Stimulated activated CD8-positive, alpha-beta memory T cell treated with anti-CD3 and anti-CD28 coated beads, Interleukin-12 subunit alpha, Interleukin-12 subunit beta, amount 100 ng/mL, for 24 hours (primary cell): Measurements from ENCODE around the gene FANK1.

ENCODE experiments used
- DNase-seq: peaks from one replicate; pipeline ENCODE4 v3.0.0-alpha.2; 2020; ENCODE audit errors: extremely low read depth

The FANK1 gene

DNA sequence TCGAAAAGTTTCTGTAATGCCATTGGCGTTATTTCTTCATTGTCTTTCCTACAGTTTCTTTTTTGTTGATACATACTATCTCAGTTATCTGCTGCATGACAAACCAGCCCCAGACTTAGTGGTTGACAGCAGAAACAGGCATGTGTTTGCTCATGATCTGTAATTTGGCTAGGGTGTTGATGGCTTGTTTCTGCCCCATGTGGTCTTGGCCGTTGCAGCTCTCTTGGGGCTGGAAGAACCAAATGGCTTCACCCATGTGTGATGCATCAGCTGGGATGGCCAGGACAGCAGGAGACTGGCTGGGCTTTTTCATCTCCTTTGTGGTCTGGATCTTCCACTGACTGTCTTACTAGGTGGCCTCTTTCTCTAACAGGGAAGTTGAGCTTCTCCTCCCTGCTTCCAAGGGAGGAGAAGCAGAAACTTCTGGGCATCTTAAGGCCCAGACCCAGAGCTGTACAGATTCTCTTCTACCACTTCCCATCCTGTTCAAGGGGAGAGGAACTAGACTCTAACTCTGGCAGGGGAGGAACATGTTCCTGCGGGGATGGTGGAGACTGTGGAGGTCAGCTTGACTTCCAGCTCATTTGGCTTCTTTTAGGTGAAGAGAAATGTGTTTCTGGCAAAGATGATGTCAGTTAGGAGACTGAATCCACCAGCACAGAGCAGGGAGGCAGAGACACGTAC is 89.3 kb downstream of the FANK1 start:
- DNase-seq = no peak

GRCh38 chr10:125989791-125990190 is 93.4 kb downstream of the FANK1 start:
- no peak for DNase-seq

DNA sequence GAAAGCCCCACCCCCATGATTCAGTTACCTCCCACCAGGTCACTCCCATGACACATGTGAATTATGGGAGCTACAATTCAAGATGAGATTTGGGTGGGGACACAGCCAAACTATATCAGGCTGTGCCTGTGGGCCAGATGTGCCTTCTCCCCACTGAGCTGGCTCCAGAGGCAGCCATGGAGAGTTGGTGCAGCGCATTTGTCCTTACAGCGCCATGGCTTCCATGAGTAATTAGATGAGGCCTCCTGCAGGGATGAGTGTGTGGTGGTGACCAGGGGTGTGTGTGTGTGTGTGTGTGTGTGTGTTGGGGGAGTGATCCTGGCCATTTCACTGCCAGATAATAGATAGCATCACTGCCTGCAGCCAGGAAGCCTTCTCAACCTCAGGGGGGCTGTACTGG is 94.6 kb downstream of the FANK1 start:
- DNase-seq = no peak

GRCh38 chr10:125991392-125991791 is 95.0 kb downstream of the FANK1 start:
- DNase-seq = no peak

DNA sequence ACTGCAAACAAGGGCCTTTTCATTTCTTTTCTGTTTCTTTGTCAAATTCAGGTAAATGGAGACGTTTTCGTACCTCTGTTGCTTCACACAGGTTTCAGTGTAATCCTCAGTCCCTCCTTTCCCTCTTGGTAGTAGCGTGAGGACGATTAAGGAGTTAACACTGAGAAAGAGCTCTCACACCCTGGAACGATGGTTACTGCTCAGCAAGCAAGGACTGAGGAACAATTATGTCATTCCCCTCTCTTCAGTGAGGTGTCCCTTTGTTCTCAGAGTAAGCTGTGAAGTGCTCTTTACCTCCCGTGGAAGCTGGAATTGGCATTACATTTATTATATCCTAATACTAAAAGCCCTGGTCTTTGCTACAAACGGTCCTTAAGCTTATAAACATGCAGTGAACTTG is 95.9 kb downstream of the FANK1 start:
- no peak for DNase-seq

DNA sequence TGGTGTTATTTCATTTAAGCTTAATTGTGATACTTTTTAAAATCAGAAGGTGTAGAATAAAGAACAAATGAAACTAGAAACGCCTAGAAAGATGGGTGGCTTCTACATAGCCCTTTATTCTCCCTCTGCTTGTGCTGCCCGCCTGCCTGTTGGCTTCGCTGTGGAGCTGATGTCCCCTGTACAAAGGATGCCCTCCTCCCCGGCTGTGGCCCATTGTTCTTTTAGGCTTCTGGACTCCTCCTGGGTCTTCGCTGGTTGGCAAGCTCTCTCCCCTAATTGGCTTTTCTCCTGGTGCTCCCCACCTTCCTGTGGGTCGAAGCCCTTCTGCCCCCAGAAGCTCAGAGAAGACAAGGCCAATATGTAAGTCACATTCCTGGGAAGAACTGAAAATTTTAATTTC is 98.2 kb downstream of the FANK1 start:
- no peak for DNase-seq

DNA sequence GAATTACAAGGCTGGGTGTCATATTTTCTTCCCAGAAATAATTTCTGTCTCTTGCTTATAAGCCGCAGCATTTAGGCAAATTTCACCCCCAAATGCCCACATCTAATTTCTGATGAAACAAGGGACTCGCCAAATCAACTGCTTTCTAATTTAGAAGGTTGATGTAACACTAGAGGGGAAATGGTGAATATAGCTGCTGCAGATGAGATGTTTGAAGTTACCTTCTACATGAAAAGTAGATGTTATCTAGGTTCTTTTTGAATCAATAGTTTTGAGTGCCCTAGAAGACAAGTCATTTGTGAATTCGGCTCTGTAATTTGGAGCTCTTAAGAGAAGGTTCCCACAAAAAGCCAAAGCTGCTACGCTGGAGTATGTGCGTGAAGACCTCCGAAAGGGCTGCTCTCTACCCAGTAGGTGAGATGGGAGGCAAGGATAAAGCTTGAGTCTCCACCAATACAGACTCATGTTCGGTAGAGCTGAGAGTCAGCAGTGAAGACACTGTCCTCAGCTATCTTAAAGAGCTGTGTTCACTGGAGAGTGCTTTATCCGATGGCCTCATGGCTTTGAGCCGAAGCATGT is 99.5 kb downstream of the FANK1 start:
- DNase-seq = no peak

DNA sequence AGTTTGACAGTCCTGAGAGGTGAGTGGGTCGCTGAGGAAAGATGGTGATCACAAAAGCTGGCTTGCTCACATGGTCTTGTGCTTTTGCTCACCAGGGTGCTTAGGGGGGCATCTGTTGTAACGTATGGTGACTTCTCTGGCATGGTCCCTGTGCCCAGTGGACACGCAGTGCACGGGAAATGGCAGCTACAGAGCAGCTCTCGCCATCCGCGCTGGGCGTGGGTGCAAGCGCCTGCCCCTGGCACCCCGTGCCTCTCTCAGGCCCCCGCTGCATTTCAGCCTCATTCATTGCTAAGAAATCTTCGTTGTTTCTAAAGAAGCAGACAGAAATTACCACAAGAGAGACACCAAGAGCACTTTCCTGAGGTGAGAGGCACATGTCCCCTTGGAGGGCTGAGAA is 101.2 kb downstream of the FANK1 start:
- no peak for DNase-seq

DNA sequence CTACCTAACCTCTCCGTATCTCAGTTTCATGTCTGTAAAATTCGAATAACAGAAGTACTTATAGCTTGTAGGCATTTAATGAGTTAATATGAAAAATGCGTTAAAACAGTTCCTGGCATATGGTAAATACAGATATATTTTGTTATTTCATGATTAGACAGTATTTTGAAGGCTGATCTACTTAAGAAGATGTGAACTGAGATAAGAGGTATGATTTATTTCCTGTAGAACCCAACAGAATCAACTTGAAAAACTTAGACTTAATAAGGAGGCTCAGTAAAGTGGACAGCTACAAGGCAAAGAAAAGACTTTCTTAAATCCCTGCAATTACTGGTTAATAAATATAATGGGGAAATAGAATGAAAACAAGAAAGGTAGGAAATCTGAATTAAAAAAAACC is 103.3 kb downstream of the FANK1 start:
- no peak for DNase-seq

DNA sequence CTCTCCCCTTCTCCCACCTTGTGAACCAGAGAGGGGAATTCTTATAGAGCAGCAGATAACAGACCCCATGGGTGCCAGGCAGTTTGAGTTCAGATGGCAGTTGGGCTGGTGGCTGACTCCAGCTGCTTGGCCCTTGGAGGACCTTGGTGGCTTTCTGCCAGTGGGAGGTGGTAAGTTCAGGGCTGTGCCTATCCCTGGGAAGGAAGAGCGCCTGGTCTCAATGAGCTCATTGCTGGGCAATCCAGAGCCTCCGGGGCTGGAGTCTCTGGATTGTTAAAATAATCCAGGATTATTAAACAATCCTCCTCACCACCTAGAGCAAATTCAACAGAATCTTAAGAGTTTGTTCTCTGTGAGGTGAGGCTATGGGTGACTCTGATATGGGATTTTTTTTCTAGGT is 105.2 kb downstream of the FANK1 start:
- no peak for DNase-seq

DNA sequence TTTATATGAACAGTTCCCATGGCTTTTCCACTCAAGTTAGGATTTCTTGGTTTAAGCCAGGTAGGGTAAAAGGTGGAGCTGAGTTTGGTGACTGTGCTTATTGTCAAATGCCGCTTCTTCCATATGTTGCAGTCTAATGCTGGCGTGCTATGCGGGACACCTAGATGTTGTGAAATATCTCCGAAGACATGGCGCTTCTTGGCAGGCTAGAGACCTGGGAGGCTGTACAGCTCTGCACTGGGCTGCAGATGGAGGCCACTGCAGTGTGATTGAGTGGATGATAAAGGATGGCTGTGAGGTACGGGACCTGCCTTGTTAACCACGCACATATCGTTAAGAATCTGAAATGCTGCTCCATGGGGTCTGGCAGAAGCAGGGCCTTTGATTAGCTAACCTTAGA is 108.4 kb downstream of the FANK1 start:
- no peak for DNase-seq

DNA sequence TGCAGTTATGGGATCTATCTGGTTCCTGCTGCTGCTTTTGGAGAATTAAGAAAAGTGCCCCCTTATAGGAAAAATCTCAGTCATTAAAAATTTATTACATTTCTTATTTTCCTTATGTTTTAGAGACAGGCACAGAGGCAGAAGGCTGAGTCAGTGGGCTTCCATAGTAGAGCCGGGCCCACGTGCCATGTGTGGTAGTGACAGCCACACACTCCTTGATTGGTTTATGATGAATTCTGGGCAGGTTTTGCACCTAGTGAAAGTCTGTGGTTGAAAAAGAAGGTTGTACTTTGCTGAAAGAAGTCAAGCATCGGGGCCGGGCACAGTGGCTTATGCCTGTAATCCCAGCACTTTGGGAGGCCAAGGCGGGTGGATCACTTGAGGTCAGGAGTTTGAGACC is 109.9 kb downstream of the FANK1 start:
- no peak for DNase-seq

DNA sequence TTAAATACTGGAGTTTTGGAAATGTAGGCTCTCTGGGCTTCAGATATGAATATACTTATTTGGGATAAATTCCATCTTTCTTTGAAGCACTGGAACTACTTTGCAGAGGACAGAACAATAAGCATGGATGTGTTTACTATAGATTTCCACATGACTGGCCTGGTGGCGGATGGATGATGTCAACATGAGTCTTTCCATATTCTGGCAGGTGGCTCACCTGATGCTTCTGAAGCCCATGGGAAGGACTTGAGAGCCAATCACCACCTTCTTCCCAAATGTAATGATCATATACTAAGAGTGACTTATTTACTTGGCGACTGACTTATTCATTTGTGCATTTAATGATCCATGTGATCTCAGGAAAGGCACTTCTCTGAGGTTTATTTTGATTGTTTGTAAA is 110.5 kb downstream of the FANK1 start:
- no peak for DNase-seq

GRCh38 chr10:126009650-126010049 is 113.3 kb downstream of the FANK1 start:
- DNase-seq = no peak

GRCh38 chr10:126011995-126012394 is 115.6 kb downstream of the FANK1 start:
- no peak for DNase-seq

GRCh38 chr10:126012485-126012884 is 116.1 kb downstream of the FANK1 start:
- no peak for DNase-seq

DNA sequence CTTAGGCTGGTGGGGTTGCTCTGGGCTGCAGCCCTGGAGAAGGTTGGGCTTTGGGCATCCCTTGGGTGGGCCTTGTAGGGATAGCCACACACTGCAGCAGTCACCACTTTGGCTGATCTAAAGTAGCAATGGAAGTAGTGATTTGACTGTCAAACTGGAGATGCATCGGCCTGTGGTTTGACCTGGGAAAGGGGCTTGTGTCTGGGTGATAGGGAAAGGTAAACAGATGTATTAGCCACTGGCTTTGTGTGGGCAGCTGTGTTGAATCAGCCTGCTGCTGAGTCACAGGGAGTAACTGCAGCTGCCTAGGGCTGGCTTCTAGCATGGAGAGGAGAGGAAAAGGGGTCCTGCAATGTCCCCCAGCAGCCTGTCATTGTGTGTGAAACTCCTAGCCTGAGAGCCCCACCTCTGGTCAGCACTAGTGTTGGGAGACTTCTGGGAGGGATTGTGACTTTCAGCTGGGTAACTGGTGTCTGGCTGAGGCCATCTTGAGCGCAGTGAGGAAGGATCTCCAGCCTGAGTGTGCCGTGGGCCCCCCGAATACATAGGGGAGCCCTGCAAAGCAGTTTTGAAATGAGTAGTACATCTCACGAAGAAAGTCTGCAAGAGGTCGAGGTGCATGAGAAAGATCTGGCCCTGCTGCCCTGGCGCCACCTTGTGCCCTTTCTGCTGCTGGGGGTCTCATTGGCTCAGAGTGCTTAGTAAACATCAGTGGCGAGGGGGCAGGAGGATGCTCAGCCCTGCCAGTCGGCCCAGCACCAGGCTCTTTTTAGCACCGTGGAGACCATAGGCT is 117.3 kb downstream of the FANK1 start:
- no peak for DNase-seq

DNA sequence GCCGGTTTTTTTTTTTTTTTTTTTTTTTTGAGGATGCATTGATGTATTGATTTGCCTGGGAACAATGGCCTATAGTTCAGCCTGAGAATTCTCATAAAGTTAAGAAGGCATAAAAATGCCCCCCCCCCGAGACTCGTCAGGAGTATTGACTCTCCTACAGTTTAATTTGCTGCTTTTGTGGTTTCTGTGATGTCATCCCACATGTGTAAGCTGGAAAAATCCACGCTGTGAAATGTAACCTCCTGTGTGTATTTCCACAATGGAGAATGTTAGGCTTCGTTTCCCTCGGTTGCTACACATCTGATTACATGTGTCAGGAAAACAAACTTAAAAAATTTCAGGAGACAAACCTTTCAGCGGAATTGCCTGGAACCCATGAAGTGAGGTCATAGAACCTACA is 117.9 kb downstream of the FANK1 start:
- DNase-seq = no peak

- DNase-seq = no peak
Observed at GRCh38 chr10:126015413-126015812, 119.0 kb downstream of the FANK1 start.

DNA sequence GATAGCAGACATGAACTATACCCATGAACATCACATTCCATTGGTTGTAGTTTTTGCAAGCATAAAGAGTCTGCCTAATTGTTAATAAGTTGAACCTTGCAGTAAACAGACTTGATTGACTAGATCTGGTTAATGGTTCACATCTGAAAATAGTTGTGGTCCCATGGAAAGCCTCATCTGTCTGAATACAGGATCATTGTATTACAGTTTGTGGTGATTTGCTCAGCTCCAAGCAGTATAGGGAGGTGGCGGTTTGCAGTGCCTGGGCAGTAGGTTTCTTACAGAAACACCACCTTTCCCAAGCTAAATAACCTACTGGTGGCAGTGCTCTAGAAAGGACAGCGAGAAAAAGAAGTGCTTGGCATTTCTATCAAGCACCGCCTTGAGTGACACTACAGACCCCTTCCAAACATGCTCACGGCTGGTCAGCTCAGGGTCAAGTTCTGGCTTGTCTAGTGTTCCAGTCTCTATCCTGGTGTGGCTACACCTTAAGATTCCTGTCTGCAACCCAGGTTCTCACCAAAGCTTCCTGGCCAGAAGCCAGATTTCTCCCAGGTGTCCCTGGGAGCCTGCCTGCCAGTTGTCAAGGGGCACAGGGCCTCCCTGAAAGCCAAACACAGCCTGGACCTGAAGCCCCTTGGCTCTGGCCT is 119.9 kb downstream of the FANK1 start:
- no peak for DNase-seq

DNA sequence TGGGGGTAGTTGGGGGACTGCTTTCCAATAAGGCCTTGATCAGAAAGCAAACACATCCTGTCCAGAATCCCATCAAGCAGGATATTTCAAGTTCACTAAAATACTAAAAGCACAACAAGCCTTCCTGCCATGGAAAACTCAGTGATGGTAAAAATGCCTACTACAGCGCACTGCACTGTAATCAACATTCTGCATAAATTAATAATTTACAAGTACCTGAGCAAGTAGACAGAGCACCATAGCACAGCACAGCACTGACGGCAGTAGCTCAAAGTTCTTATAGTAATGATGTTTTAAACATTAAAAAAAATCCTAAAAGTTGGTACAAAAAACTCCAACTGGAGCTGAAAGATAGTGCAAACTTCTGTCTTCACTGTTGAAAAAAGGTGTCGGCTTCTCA is 120.5 kb downstream of the FANK1 start:
- no peak for DNase-seq

GRCh38 chr10:126017961-126018560 is 121.7 kb downstream of the FANK1 start:
- no peak for DNase-seq
